GM23248 (cell line): ENCODE measurements around the gene RASA2. TPM values are rescaled to one million over a fixed set of nuclear protein-coding genes. Genes with fewer than 3 reads are reported as not detected.

ENCODE experiments used
- DNase-seq: peaks from one replicate; pipeline ENCODE4 v3.0.0-alpha.2; 2015
- H2AFZ ChIP-seq: fragments of 200-600 bp; sonication (generic); 2 replicates; pipeline ENCODE4 v1.6.1; 2016; ENCODE audit warnings: antibody characterized with exemption
- H3F3A ChIP-seq: fragments of 200-600 bp; sonication (generic); 2 replicates; pipeline ENCODE4 v1.6.1; 2016; ENCODE audit warnings: mild to moderate bottlenecking, antibody characterized with exemption, mixed run types; ENCODE audit not compliant: insufficient read depth
- H3K27ac ChIP-seq: fragments of 200-600 bp; sonication (generic); 2 replicates; pipeline ENCODE4 v1.5.1; 2016; ENCODE audit warnings: mild to moderate bottlenecking
- H3K27me3 ChIP-seq: fragments of 200-600 bp; sonication (generic); replicated peaks from 2 replicates; pipeline ENCODE4 v1.6.1; 2016; ENCODE audit warnings: mild to moderate bottlenecking; ENCODE audit not compliant: insufficient read depth
- H3K36me3 ChIP-seq: fragments of 200-600 bp; sonication (generic); 2 replicates; pipeline ENCODE4 v1.6.1; 2016; ENCODE audit warnings: low read depth, mild to moderate bottlenecking
- H3K4me1 ChIP-seq: fragments of 200-600 bp; sonication (generic); 2 replicates; pipeline ENCODE4 v1.6.1; 2016; ENCODE audit warnings: mild to moderate bottlenecking; ENCODE audit not compliant: insufficient read depth
- H3K4me2 ChIP-seq: fragments of 200-600 bp; sonication (generic); one replicate; pipeline ENCODE4 v1.6.1; 2016; ENCODE audit warnings: mild to moderate bottlenecking; ENCODE audit not compliant: unreplicated experiment
- H3K4me3 ChIP-seq: fragments of 200-600 bp; sonication (generic); 2 replicates; pipeline ENCODE4 v1.5.1; 2016; ENCODE audit warnings: mild to moderate bottlenecking
- H3K79me2 ChIP-seq: fragments of 200-600 bp; sonication (generic); 2 replicates; pipeline ENCODE4 v1.6.1; 2016; ENCODE audit warnings: mild to moderate bottlenecking; ENCODE audit not compliant: insufficient read depth
- H3K9ac ChIP-seq: fragments of 200-600 bp; sonication (generic); 2 replicates; pipeline ENCODE4 v1.6.1; 2016; ENCODE audit warnings: mild to moderate bottlenecking
- H3K9me2 ChIP-seq: fragments of 200-600 bp; sonication (generic); 2 replicates; pipeline ENCODE4 v1.6.1; 2016; ENCODE audit warnings: mixed run types, mild to moderate bottlenecking, moderate library complexity; ENCODE audit not compliant: insufficient read depth
- H3K9me3 ChIP-seq: fragments of 200-600 bp; sonication (generic); one replicate; pipeline ENCODE4 v1.6.1; 2017; ENCODE audit warnings: low read depth
- H4K20me1 ChIP-seq: fragments of 200-600 bp; sonication (generic); 2 replicates; pipeline ENCODE4 v1.6.0; 2016; ENCODE audit not compliant: insufficient read depth
- EZH2 ChIP-seq: fragments of 200-600 bp; sonication (generic); IDR thresholded peaks from 2 replicates; pipeline ENCODE4 v1.6.1; 2018; ENCODE audit warnings: antibody characterized with exemption, mild to moderate bottlenecking; ENCODE audit not compliant: insufficient read depth, poor library complexity, severe bottlenecking
- EZH2phosphoT487 ChIP-seq: fragments of 200-600 bp; sonication (generic); IDR thresholded peaks from 2 replicates; pipeline ENCODE4 v1.6.1; 2018; ENCODE audit warnings: antibody characterized with exemption, moderate library complexity, mild to moderate bottlenecking, low read depth; ENCODE audit not compliant: insufficient read depth
- WGBS, 2 experiments: methylation state at CpG; one replicate each; pipeline ENCODE4 v1.1.6; 2015 to 2017; ENCODE audit warnings: low lambda C conversion rate in 2 of 2, low coverage in 1 of 2; ENCODE audit errors: missing lambda C conversion rate in 2 of 2; 5-methylcytosine and 5-hydroxymethylcytosine counted together
- in situ Hi-C: fragments of 300-500 bp; cut with MboI; formaldehyde crosslinking; loops from 2 replicates; pipeline ENCODE4 v1.15.0; 2020
- polyA plus RNA-seq: library from polyadenylated mRNA; unstranded; fragments of >200 nt; fragmentation: Nextera tagmentation; extraction: Ambion mirVana; gene quantifications from 2 replicates; pipeline ENCODE4 v1.2.1, GENCODE V29; 2016
- total RNA-seq: library from RNA; depleted of rRNA; stranded (reverse); fragments of >200 nt; shearing (Covaris generic); gene quantifications from 2 replicates; pipeline ENCODE4 v1.2.3, GENCODE V29; 2014; rRNA removed

RASA2 gene
- total and polyA plus RNA-seq, 2 experiments from 2014 or later = 16.9 to 18.8 TPM

GRCh38 chr3:141661229-141662196, 174.7 kb downstream of the RASA2 start:
- 93 to 95% methylated on average over 10 to 11 of the region's 11 CpGs for WGBS, 2 experiments
- H3K79me2 ChIP-seq = no peaks in the 10 kb centered on the region
- in situ Hi-C loops = no loop called here
- H3K9me2 ChIP-seq = no peaks in the 10 kb centered on the region
- no peak for DNase-seq
- no peak overlapping the region for H3K4me2 ChIP-seq
- H3K4me1 ChIP-seq = peaks cover 18% of the 10 kb centered on the region
- H3F3A ChIP-seq = 0 out of 2 replicates have a peak, but pooled peaks cover 2% of the 10 kb centered on the region
- no peaks in the 10 kb centered on the region for H3K36me3 ChIP-seq
- H3K27me3 ChIP-seq = no peaks in the 10 kb centered on the region
- H2AFZ ChIP-seq = no peak overlapping the region
- H4K20me1 ChIP-seq = no peaks in the 10 kb centered on the region
- no peak overlapping the region for H3K4me3 ChIP-seq
- no peak overlapping the region for H3K9ac ChIP-seq
- TF ChIP-seq EZH2phosphoT487 = no peak
- TF ChIP-seq EZH2 = no peak
- no peak overlapping the region for H3K27ac ChIP-seq
- H3K9me3 ChIP-seq = no peaks in the 10 kb centered on the region

- Histone ChIP-seq H3K4me2 (no peak overlapping the region), H3K4me1 (peaks cover 8% of the 10 kb centered on the region; the same call in 1 of the 2 replicates), H3K27ac (no peak overlapping the region)
These were observed 177.2 kb downstream of the RASA2 start for GRCh38 chr3:141663993-141664392.

More at GRCh38 chr3:141663993-141664392, 177.2 kb downstream of the RASA2 start:
- Histone ChIP-seq H3K9me3 (no peaks in the 10 kb centered on the region), H3K27me3 (no peaks in the 10 kb centered on the region), H3F3A (no peaks in the 10 kb centered on the region), H4K20me1 (no peaks in the 10 kb centered on the region), H3K36me3 (no peaks in the 10 kb centered on the region), H3K79me2 (no peaks in the 10 kb centered on the region), H3K9me2 (no peaks in the 10 kb centered on the region), H2AFZ (peak overlapping the region; percentile 42; the same call in 1 of the 2 replicates), H3K9ac (no peak overlapping the region), H3K4me3 (no peak overlapping the region)
- WGBS, 2 experiments = 20 to 30% methylated on average over 8 of the region's 8 CpGs
- no peak for TF ChIP-seq EZH2phosphoT487
- in situ Hi-C loops = no loop called here
- DNase-seq = peak; percentile 63

Other genes with a start within 250 kb of the RASA2 start
- gene ZBTB38, start 118.5 kb upstream of the RASA2 start, total RNA-seq = 159 and 175 TPM in 2 replicates
- 107 and 112 TPM in 2 replicates for gene ZBTB38, start 118.5 kb upstream of the RASA2 start, polyA plus RNA-seq